Transverse colon (tissue), 4 donors: ENCODE results near the gene COL4A6. TPM values are rescaled to one million over a fixed set of nuclear protein-coding genes. Genes with fewer than 3 reads are reported as not detected.

Experiments used
- DNase-seq: peaks from one replicate; pipeline ENCODE4 v3.0.0-alpha.2; 2019
- H3K27ac ChIP-seq, 4 donors: fragments of 200-600 bp; sonication (generic); 2 replicates each; pipeline ENCODE4 v1.5.1; 2016 to 2018; ENCODE audit warnings: inconsistent platforms in 4 of 4
- H3K27me3 ChIP-seq: fragments of 200-600 bp; sonication (generic); 2 replicates; pipeline ENCODE4 v1.5.1; 2017; ENCODE audit warnings: inconsistent platforms
- H3K36me3 ChIP-seq, 4 donors: fragments of 200-600 bp; sonication (generic); 2 replicates each; pipeline ENCODE4 v1.5.1; 2017 to 2019; ENCODE audit warnings: inconsistent platforms in 4 of 4
- H3K4me1 ChIP-seq, 4 donors: fragments of 200-600 bp; sonication (generic); 2 replicates each; pipeline ENCODE4 v1.5.1; 2017 to 2020; ENCODE audit warnings: inconsistent platforms in 4 of 4
- H3K4me3 ChIP-seq, 4 donors: fragments of 200-600 bp; sonication (generic); 1 replicate in 1 of 4; 2 replicates in 3 of 4; pipeline versions ENCODE4 v1.5.1 to v1.6.1; 2017 to 2019; ENCODE audit warnings: inconsistent platforms in 4 of 4
- H3K9me3 ChIP-seq, 2 donors: fragments of 200-600 bp; sonication (generic); 2 replicates each; pipeline ENCODE4 v1.5.1; 2017 to 2019; ENCODE audit warnings: inconsistent platforms in 2 of 2
- CTCF ChIP-seq, 5 experiments: fragments of 200-600 bp in 3 of 5; fragments of 450-650 bp in 2 of 5; sonication (generic) in 3 of 5; IDR thresholded peaks; 1 replicate in 2 of 5; 2 replicates in 3 of 5; pipeline ENCODE4 v1.5.1; 2016 to 2017; ENCODE audit warnings: antibody characterized with exemption in 5 of 5, inconsistent platforms in 3 of 5, mild to moderate bottlenecking in 2 of 5, moderate library complexity in 1 of 5
- EP300 ChIP-seq: sonication (generic); formaldehyde crosslinking; IDR thresholded peaks from one replicate; pipeline ENCODE4 v1.6.1; 2017; ENCODE audit warnings: antibody characterized with exemption, low read depth
- POLR2A ChIP-seq: fragments of 450-650 bp; IDR thresholded peaks from one replicate; pipeline ENCODE4 v1.6.1; 2016; ENCODE audit warnings: antibody characterized with exemption, mild to moderate bottlenecking, moderate library complexity
- POLR2AphosphoS5 ChIP-seq, 3 donors: sonication (generic); formaldehyde crosslinking; IDR thresholded peaks; one replicate each; pipeline ENCODE4 v1.6.1; 2016; ENCODE audit warnings: antibody characterized with exemption in 3 of 3
- WGBS, 2 donors: methylation state at CpG; one replicate each; pipeline ENCODE4 v1.1.5; 2018; ENCODE audit warnings: low coverage in 1 of 2; 5-methylcytosine and 5-hydroxymethylcytosine counted together
- in situ Hi-C, 4 donors: fragments of 200-750 bp; cut with MboI; loops; one replicate each; pipeline versions ENCODE4 v1.15.0 to v1.15.1; 2017; ENCODE audit warnings: low sequenced_read_pairs in 3 of 4, low pct_ligation_motif_present in 1 of 4, low pct_unique_long_range_greater_than_20kb in 1 of 4
- intact Hi-C: fragments of 100-400 bp; cut with DNase I; formaldehyde crosslinking; loops from one replicate; pipeline ENCODE4 v1.15.1; 2023; ENCODE audit warnings: low total_unique reads
- total RNA-seq, 4 donors: library from RNA; depleted of rRNA; stranded (reverse); fragments of >200 nt; gene quantifications; one replicate each; pipeline ENCODE4 v1.1.0, GENCODE V29; 2016

COL4A6 gene
- total RNA-seq, 4 donors from 2014 or later, result 0.32 to 0.75 (median 0.57) TPM

GRCh38 chrX:108366644-108367406, 71.4 kb downstream of the COL4A6 start:
- in situ Hi-C loops (no loop called here), intact Hi-C loops (no loop called here)
- no peaks in the 10 kb centered on the region for H3K9me3 ChIP-seq
- no peaks in the 10 kb centered on the region for H3K36me3 ChIP-seq
- no peak overlapping the region for H3K27ac ChIP-seq
- no peak for DNase-seq
- WGBS, 2 donors, result 77 to 83% methylated on average over 1 of the region's 1 CpG
- TF ChIP-seq EP300 (no peak), POLR2A (no peak), CTCF (IDR thresholded peaks at IDR 0.05) (no peak), POLR2AphosphoS5 (IDR thresholded peaks at IDR 0.05) (no peak)
- H3K4me1 ChIP-seq, result no peaks in the 10 kb centered on the region
- H3K27me3 ChIP-seq, result no peaks in the 10 kb centered on the region
- no peak overlapping the region for H3K4me3 ChIP-seq

GRCh38 chrX:108362026-108362425, 76.2 kb downstream of the COL4A6 start:
- TF ChIP-seq EP300, result no peak
- TF ChIP-seq CTCF (IDR thresholded peaks at IDR 0.05), result no peak
- no peak for TF ChIP-seq POLR2AphosphoS5 (IDR thresholded peaks at IDR 0.05)
- no peak for TF ChIP-seq POLR2A
- in situ Hi-C loops (no loop called here), intact Hi-C loops (no loop called here)
- no peak overlapping the region for H3K4me3 ChIP-seq
- no peaks in the 10 kb centered on the region for H3K36me3 ChIP-seq
- H3K27me3 ChIP-seq, result no peaks in the 10 kb centered on the region
- WGBS, 2 donors, result 7% methylated on average over 1 of the region's 1 CpG; no CpG with 5 or more reads in 1 of the 2 donors
- DNase-seq, result no peak
- no peaks in the 10 kb centered on the region for H3K4me1 ChIP-seq
- H3K9me3 ChIP-seq, result no peaks in the 10 kb centered on the region
- no peak overlapping the region for H3K27ac ChIP-seq

- no peak for DNase-seq
- in situ Hi-C loops, result no loop called here
- no peaks in the 10 kb centered on the region for H3K27me3 ChIP-seq
- 28% methylated on average over 2 of the region's 2 CpGs; no CpG with 5 or more reads in 1 of the 2 donors for WGBS, 2 donors
- intact Hi-C loops, result no loop called here
- no peaks in the 10 kb centered on the region for H3K4me1 ChIP-seq
- no peak overlapping the region for H3K27ac ChIP-seq
- no peaks in the 10 kb centered on the region for H3K36me3 ChIP-seq
- H3K9me3 ChIP-seq, result no peaks in the 10 kb centered on the region
- TF ChIP-seq EP300 (no peak), POLR2A (no peak)
- H3K4me3 ChIP-seq, result no peak overlapping the region
These were observed 76.9 kb downstream of the COL4A6 start for GRCh38 chrX:108361316-108361715.

DNA sequence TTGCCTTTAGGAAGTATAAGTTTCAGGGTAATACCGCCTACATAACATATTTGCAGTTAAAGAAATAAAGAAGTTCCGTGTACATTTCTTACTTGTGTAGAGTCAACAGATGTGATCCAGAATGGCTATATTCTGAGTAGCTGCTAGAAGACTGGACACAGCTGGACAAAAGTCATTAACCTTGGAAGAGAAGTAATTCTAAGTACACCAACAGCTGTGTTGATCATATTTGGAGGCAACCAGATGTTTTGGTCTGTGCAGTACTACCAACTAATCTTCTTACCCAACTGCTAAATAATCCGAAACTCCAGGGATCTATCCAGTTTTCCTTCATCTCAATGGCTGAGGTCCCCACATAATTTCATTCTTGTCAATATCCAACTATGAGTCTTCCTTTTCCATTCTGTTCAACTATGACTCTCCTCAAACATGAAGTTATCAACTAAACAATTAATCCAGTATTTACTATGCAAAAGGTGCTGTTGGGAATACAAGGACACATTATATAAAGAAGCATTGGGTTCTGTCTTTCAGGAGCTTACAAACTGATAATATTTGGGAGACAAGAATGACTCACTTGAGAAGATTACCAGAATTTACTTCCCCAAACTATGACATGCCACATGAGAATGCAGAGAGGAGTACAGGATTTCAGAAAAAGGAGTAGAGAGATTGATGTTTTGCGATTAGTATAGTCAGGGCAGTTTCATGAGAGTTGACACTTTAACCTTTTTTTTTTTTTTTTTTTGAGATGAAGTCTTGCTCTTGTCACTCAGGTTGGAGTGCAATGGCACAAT, 78.2 kb downstream of the COL4A6 start:
- 73 to 100% methylated on average over 1 to 4 of the region's 4 CpGs for WGBS, 2 donors
- Histone ChIP-seq H3K4me3 (no peak overlapping the region), H3K27ac (no peak overlapping the region), H3K27me3 (no peaks in the 10 kb centered on the region), H3K9me3 (no peaks in the 10 kb centered on the region), H3K4me1 (no peaks in the 10 kb centered on the region), H3K36me3 (no peaks in the 10 kb centered on the region)
- no peak for DNase-seq
- no peak for TF ChIP-seq CTCF (IDR thresholded peaks at IDR 0.05)
- intact Hi-C loops, result no loop called here
- in situ Hi-C loops, result no loop called here
